ENCODE results near the gene OPRD1.

Gene OPRD1

GRCh38 chr1:28910379-28911115, 98.6 kb downstream of the OPRD1 start:
- TF ChIP-seq CEBPB (IDR thresholded peaks at IDR 0.05) (no peak), CREB1 (IDR thresholded peaks at IDR 0.05; ENCODE audit: low read depth) (no peak), EGR1 (IDR thresholded peaks at IDR 0.05) (no peak), RAD21 (IDR thresholded peaks at IDR 0.05; ENCODE audit: low read depth) (no peak), TEAD4 (IDR thresholded peaks at IDR 0.05) (no peak), YY1 (IDR thresholded peaks at IDR 0.05; ENCODE audit: low read depth) (no peak), MAX (IDR thresholded peaks at IDR 0.05) (no peak), USF1 (IDR thresholded peaks at IDR 0.05) (no peak)

- TF ChIP-seq CEBPB (IDR thresholded peaks at IDR 0.05): no peak
- no peak for TF ChIP-seq TAF1 (IDR thresholded peaks at IDR 0.05; ENCODE audit: low read depth)
- TF ChIP-seq USF1 (IDR thresholded peaks at IDR 0.05): no peak
- no peak for TF ChIP-seq EGR1 (IDR thresholded peaks at IDR 0.05)
- TF ChIP-seq CREB1 (IDR thresholded peaks at IDR 0.05; ENCODE audit: low read depth): no peak
- TF ChIP-seq TCF12 (IDR thresholded peaks at IDR 0.05; ENCODE audit: low read depth): no peak
- no peak for TF ChIP-seq YY1 (IDR thresholded peaks at IDR 0.05; ENCODE audit: low read depth)
- TF ChIP-seq FOXM1 (IDR thresholded peaks at IDR 0.05; ENCODE audit: borderline replicate concordance, low read depth): no peak
- no peak for TF ChIP-seq EP300 (IDR thresholded peaks at IDR 0.05; ENCODE audit: borderline replicate concordance)
- no peak for TF ChIP-seq REST (IDR thresholded peaks at IDR 0.05; ENCODE audit: low read depth)
These were observed 101.8 kb downstream of the OPRD1 start for GRCh38 chr1:28913786-28914227.

- no peak for TF ChIP-seq TEAD4 (IDR thresholded peaks at IDR 0.05)
- 0 out of 2 replicates have a peak, but pooled peaks have one; percentile 14 for TF ChIP-seq EP300 (IDR thresholded peaks at IDR 0.05; ENCODE audit: borderline replicate concordance)
- no peak for TF ChIP-seq CREB1 (IDR thresholded peaks at IDR 0.05; ENCODE audit: low read depth)
- peak; percentile 29; the same call in 1 of the 2 replicates for TF ChIP-seq TCF12 (IDR thresholded peaks at IDR 0.05; ENCODE audit: low read depth)
- peak; percentile 79 for TF ChIP-seq USF1 (IDR thresholded peaks at IDR 0.05)
- TF ChIP-seq TAF1 (IDR thresholded peaks at IDR 0.05; ENCODE audit: low read depth): peak; percentile 50
- TF ChIP-seq RAD21 (IDR thresholded peaks at IDR 0.05; ENCODE audit: low read depth): no peak
- TF ChIP-seq ZBTB7A (IDR thresholded peaks at IDR 0.05; ENCODE audit: low read depth): peak; percentile 51; the same call in 1 of the 2 replicates
- TF ChIP-seq REST (IDR thresholded peaks at IDR 0.05; ENCODE audit: low read depth): peak; percentile 29; the same call in 1 of the 2 replicates
- peak; percentile 92 for TF ChIP-seq MAX (IDR thresholded peaks at IDR 0.05)
These were observed 102.5 kb downstream of the OPRD1 start, which contains the start of gene EPB41 for GRCh38 chr1:28914228-28915030. Gene EPB41 (plus strand): TSS chr1:28914569. CDS start chr1:28987438, 72,869 bp downstream.

GRCh38 chr1:28915031-28915895, 103.3 kb downstream of the OPRD1 start:
- TF ChIP-seq EP300 (IDR thresholded peaks at IDR 0.05; ENCODE audit: borderline replicate concordance) (no peak), MAX (IDR thresholded peaks at IDR 0.05) (peak; percentile 70)

Measured in Ishikawa (cell line).